ENCODE results near the gene PRKCE.

Gene PRKCE

DNA sequence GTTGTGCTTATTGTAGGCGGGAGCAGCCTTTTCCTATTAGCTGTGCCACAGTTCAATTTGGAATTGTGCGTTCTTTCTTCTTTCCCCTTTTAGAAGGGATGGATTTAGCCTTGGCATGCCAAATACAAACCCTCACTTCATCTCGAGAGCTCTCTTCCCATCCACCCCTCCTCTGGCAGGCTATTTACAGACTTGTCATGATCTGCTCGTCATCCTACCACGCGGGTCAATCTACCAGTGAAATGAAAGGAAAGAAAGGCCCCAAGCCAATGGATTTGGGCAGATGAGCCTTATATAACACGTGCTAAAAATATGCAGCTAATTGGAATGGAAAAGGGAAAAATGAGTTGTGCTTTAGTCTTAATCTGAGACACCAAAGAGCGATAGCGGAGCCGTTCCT is 277.5 kb downstream of the PRKCE start:
- no peak overlapping the region for H2AK5ac ChIP-seq (ENCODE audit: low read length, severe bottlenecking)
- no peak overlapping the region for H2AFZ ChIP-seq (ENCODE audit: low read depth, low read length)
- H3K23ac ChIP-seq (ENCODE audit: low read length in 2 of 2): no peak overlapping the region
- no peak overlapping the region for H3K4me2 ChIP-seq (ENCODE audit: low read length, poor library complexity, severe bottlenecking)
- H3K79me1 ChIP-seq (replicated peaks; ENCODE audit: low read length, poor library complexity, severe bottlenecking): peaks cover 2% of the 10 kb centered on the region
- no peak overlapping the region for H3K9ac ChIP-seq (ENCODE audit: low read length)
- WGBS: 97% methylated on average over 10 of the region's 10 CpGs
- no peak overlapping the region for H3K27ac ChIP-seq (ENCODE audit: low read length, poor library complexity, severe bottlenecking)
- H3K36me3 ChIP-seq (ENCODE audit: control insufficient read depth in 1 of 2, insufficient read depth in 2 of 2, low read depth in 1 of 2, low read length in 2 of 2): no peaks in the 10 kb centered on the region
- no peak overlapping the region for H2BK12ac ChIP-seq (ENCODE audit: low read length in 2 of 2)
- no peak for DNase-seq
- peaks cover 2% of the 10 kb centered on the region for H3K4me1 ChIP-seq (ENCODE audit: control insufficient read depth, insufficient read depth, low read depth, low read length)
- H3K4me3 ChIP-seq (ENCODE audit: insufficient read depth in 1 of 2, low read depth in 1 of 2, low read length in 2 of 2): no peak overlapping the region
- H3K4ac ChIP-seq (ENCODE audit: low read depth in 1 of 2, low read length in 2 of 2): no peak overlapping the region
- H4K91ac ChIP-seq (ENCODE audit: low read length): no peak overlapping the region
- no peak overlapping the region for H4K8ac ChIP-seq (ENCODE audit: low read length)
- no peak overlapping the region for H2BK120ac ChIP-seq (ENCODE audit: low read depth, low read length)
- no peak overlapping the region for H3K14ac ChIP-seq (ENCODE audit: low read length in 2 of 2)
- no peaks in the 10 kb centered on the region for H3K27me3 ChIP-seq (ENCODE audit: control insufficient read depth in 1 of 2, insufficient read depth in 1 of 2, low read length in 2 of 2)
- H2BK15ac ChIP-seq (ENCODE audit: low read depth, poor library complexity, severe bottlenecking): no peak overlapping the region
- no peak overlapping the region for H3K18ac ChIP-seq (ENCODE audit: low read depth in 1 of 2, low read length in 2 of 2)
- H2BK5ac ChIP-seq (ENCODE audit: low read depth, low read length, poor library complexity, severe bottlenecking): no peak overlapping the region
- no peaks in the 10 kb centered on the region for H3K9me3 ChIP-seq (ENCODE audit: control insufficient read depth, low read length)

DNA sequence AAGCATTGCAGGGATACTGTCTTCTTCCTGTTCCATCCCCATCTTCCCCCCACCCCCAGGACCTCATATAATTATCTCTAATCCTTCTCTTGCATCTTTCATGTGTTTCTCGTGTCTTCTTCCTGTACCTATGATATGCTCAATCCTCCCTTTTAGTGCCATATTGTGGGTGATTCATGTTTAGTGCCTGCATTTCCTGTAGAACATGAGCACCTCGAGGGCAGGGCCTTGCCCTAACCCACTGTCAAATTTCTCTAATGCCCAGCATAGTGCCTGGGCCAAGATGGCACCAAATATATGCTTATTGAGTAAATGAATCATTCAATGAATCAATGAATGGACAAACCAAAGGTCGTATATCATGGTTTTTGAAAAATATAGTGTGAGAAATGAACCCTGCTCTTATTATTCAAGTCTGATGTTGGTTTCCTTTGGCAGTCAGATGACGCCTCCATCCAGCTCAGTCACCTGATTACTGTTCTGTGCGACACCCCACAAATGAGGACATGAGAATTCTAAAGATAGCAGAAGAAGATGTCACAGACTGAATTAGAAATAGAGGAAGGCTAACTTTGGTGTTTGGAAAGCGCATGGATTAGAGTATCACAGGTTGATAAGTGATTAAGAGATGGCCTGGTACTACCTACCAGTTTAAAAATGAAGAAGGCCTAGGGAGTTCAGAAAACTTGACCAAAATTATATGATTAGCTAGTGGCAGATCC is 278.4 kb downstream of the PRKCE start:
- no peak overlapping the region for H3K9ac ChIP-seq (ENCODE audit: low read length)
- 92% methylated on average over 6 of the region's 6 CpGs for WGBS

DNA sequence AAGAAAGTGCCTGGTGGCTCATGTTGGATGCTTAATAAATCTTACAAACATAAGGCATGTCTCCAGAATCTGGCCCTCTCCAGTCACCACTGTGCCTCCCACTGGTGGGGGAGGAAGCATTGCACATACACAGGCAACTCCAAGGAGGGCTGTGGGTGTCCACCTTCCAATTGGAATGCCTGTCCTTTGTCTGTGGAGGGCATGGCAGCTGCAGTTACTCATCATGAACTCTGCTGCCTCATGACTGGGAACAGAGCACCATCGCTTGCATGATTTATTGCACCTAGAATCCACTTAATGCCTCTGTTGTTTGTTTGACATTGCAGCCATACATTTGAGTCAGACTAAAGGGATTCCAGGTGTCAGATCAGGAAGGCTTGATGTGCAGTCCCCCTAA is 278.9 kb downstream of the PRKCE start:
- Histone ChIP-seq H3K79me1 (replicated peaks; ENCODE audit: low read length, poor library complexity, severe bottlenecking) (peaks cover 2% of the 10 kb centered on the region), H2BK15ac (ENCODE audit: low read depth, poor library complexity, severe bottlenecking) (no peak overlapping the region), H3K4me2 (ENCODE audit: low read length, poor library complexity, severe bottlenecking) (no peak overlapping the region), H3K23ac (ENCODE audit: low read length in 2 of 2) (no peak overlapping the region), H3K27me3 (ENCODE audit: control insufficient read depth in 1 of 2, insufficient read depth in 1 of 2, low read length in 2 of 2) (no peaks in the 10 kb centered on the region), H3K36me3 (ENCODE audit: control insufficient read depth in 1 of 2, insufficient read depth in 2 of 2, low read depth in 1 of 2, low read length in 2 of 2) (no peaks in the 10 kb centered on the region), H2AFZ (ENCODE audit: low read depth, low read length) (no peak overlapping the region), H3K27ac (ENCODE audit: low read length, poor library complexity, severe bottlenecking) (no peak overlapping the region), H3K14ac (ENCODE audit: low read length in 2 of 2) (no peak overlapping the region), H4K8ac (ENCODE audit: low read length) (no peak overlapping the region), H3K9me3 (ENCODE audit: control insufficient read depth, low read length) (no peaks in the 10 kb centered on the region), H3K4me1 (ENCODE audit: control insufficient read depth, insufficient read depth, low read depth, low read length) (peaks cover 3% of the 10 kb centered on the region), H2BK120ac (ENCODE audit: low read depth, low read length) (no peak overlapping the region), H2AK5ac (ENCODE audit: low read length, severe bottlenecking) (no peak overlapping the region), H2BK5ac (ENCODE audit: low read depth, low read length, poor library complexity, severe bottlenecking) (no peak overlapping the region), H2BK12ac (ENCODE audit: low read length in 2 of 2) (no peak overlapping the region), H3K18ac (ENCODE audit: low read depth in 1 of 2, low read length in 2 of 2) (no peak overlapping the region), H3K9ac (ENCODE audit: low read length) (no peak overlapping the region), H3K4ac (ENCODE audit: low read depth in 1 of 2, low read length in 2 of 2) (no peak overlapping the region), H4K91ac (ENCODE audit: low read length) (no peak overlapping the region), H3K4me3 (ENCODE audit: insufficient read depth in 1 of 2, low read depth in 1 of 2, low read length in 2 of 2) (no peak overlapping the region)
- WGBS: 0% methylated on average over 1 of the region's 1 CpG
- peak; percentile 60 for DNase-seq

More for the DNA sequence above, 278.4 kb downstream of the PRKCE start:
- Histone ChIP-seq H3K4me3 (ENCODE audit: insufficient read depth in 1 of 2, low read depth in 1 of 2, low read length in 2 of 2) (no peak overlapping the region), H3K9me3 (ENCODE audit: control insufficient read depth, low read length) (no peaks in the 10 kb centered on the region), H3K79me1 (replicated peaks; ENCODE audit: low read length, poor library complexity, severe bottlenecking) (peaks cover 2% of the 10 kb centered on the region), H3K4me1 (ENCODE audit: control insufficient read depth, insufficient read depth, low read depth, low read length) (peaks cover 3% of the 10 kb centered on the region), H2AK5ac (ENCODE audit: low read length, severe bottlenecking) (no peak overlapping the region), H4K8ac (ENCODE audit: low read length) (no peak overlapping the region), H3K23ac (ENCODE audit: low read length in 2 of 2) (no peak overlapping the region), H3K4ac (ENCODE audit: low read depth in 1 of 2, low read length in 2 of 2) (no peak overlapping the region), H4K91ac (ENCODE audit: low read length) (no peak overlapping the region), H3K27ac (ENCODE audit: low read length, poor library complexity, severe bottlenecking) (no peak overlapping the region), H2BK5ac (ENCODE audit: low read depth, low read length, poor library complexity, severe bottlenecking) (no peak overlapping the region), H3K27me3 (ENCODE audit: control insufficient read depth in 1 of 2, insufficient read depth in 1 of 2, low read length in 2 of 2) (no peaks in the 10 kb centered on the region), H3K36me3 (ENCODE audit: control insufficient read depth in 1 of 2, insufficient read depth in 2 of 2, low read depth in 1 of 2, low read length in 2 of 2) (no peaks in the 10 kb centered on the region), H3K14ac (ENCODE audit: low read length in 2 of 2) (no peak overlapping the region), H2BK120ac (ENCODE audit: low read depth, low read length) (no peak overlapping the region), H2AFZ (ENCODE audit: low read depth, low read length) (no peak overlapping the region), H3K18ac (ENCODE audit: low read depth in 1 of 2, low read length in 2 of 2) (no peak overlapping the region), H2BK15ac (ENCODE audit: low read depth, poor library complexity, severe bottlenecking) (no peak overlapping the region), H3K4me2 (ENCODE audit: low read length, poor library complexity, severe bottlenecking) (no peak overlapping the region), H2BK12ac (ENCODE audit: low read length in 2 of 2) (no peak overlapping the region)
- no peak for DNase-seq

DNA sequence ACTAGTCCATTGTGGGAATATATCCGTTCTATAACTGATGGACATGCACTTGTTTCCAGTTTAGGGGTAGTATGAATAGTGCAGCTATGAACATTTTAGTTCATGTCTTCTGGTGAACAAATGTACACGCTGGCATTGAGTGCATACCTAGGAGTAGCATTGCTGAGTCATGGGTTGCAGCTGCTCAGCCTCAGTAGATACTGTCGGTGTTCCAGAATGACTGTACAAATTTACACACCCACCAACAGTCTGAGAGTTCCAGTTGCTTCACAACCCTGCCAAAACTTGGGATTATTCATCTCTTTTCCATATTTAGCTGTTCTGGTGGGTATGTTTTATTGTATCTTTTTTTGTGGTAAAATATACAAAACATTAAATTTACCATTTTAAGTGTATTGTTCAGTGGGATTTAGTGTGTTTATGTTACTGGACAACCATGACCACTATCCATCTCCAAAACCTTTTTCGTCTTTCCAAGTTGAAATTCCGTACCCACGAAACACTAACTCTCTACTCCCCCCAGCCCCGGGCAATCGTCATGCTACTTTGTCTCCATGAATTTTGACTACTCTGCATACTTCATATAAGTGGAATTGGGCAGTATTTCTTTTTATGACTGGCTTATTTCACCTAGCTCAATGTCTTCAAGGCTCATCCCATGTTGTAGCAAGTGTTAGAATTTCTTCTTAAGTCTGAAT is 281.0 kb downstream of the PRKCE start:
- no peak overlapping the region for H2AFZ ChIP-seq (ENCODE audit: low read depth, low read length)
- H3K79me1 ChIP-seq (replicated peaks; ENCODE audit: low read length, poor library complexity, severe bottlenecking): no peaks in the 10 kb centered on the region
- no peak overlapping the region for H2BK120ac ChIP-seq (ENCODE audit: low read depth, low read length)
- peak; percentile 24 for DNase-seq
- H3K9ac ChIP-seq (ENCODE audit: low read length): no peak overlapping the region
- no peak overlapping the region for H3K18ac ChIP-seq (ENCODE audit: low read depth in 1 of 2, low read length in 2 of 2)
- H3K4ac ChIP-seq (ENCODE audit: low read depth in 1 of 2, low read length in 2 of 2): no peak overlapping the region
- H3K27ac ChIP-seq (ENCODE audit: low read length, poor library complexity, severe bottlenecking): no peak overlapping the region
- no peak overlapping the region for H2AK5ac ChIP-seq (ENCODE audit: low read length, severe bottlenecking)
- H3K4me3 ChIP-seq (ENCODE audit: insufficient read depth in 1 of 2, low read depth in 1 of 2, low read length in 2 of 2): no peak overlapping the region
- H3K36me3 ChIP-seq (ENCODE audit: control insufficient read depth in 1 of 2, insufficient read depth in 2 of 2, low read depth in 1 of 2, low read length in 2 of 2): no peaks in the 10 kb centered on the region
- H3K14ac ChIP-seq (ENCODE audit: low read length in 2 of 2): no peak overlapping the region
- no peak overlapping the region for H3K23ac ChIP-seq (ENCODE audit: low read length in 2 of 2)
- H3K27me3 ChIP-seq (ENCODE audit: control insufficient read depth in 1 of 2, insufficient read depth in 1 of 2, low read length in 2 of 2): no peaks in the 10 kb centered on the region
- H2BK12ac ChIP-seq (ENCODE audit: low read length in 2 of 2): no peak overlapping the region
- H3K4me2 ChIP-seq (ENCODE audit: low read length, poor library complexity, severe bottlenecking): no peak overlapping the region
- no peak overlapping the region for H2BK15ac ChIP-seq (ENCODE audit: low read depth, poor library complexity, severe bottlenecking)
- no peaks in the 10 kb centered on the region for H3K9me3 ChIP-seq (ENCODE audit: control insufficient read depth, low read length)
- H4K8ac ChIP-seq (ENCODE audit: low read length): no peak overlapping the region
- no peak overlapping the region for H4K91ac ChIP-seq (ENCODE audit: low read length)
- peaks cover 10% of the 10 kb centered on the region for H3K4me1 ChIP-seq (ENCODE audit: control insufficient read depth, insufficient read depth, low read depth, low read length)
- 62% methylated on average over 8 of the region's 8 CpGs for WGBS
- no peak overlapping the region for H2BK5ac ChIP-seq (ENCODE audit: low read depth, low read length, poor library complexity, severe bottlenecking)

All from mesenchymal stem cell (in vitro differentiated cells and primary cell).